AG04449 (cell line): Measurements from ENCODE around the gene GSS.

Source experiments
- CTCF ChIA-PET: fragments of 350-600 bp; formaldehyde crosslinking; extraction: SDS; loops from one replicate; lab custom pipeline; 2021; ENCODE audit warnings: antibody characterized with exemption; lab: Yijun Ruan, JAX
- POLR2A ChIA-PET: fragments of 400-600, 350-600 bp; formaldehyde crosslinking; extraction: SDS; loops from one replicate; lab custom pipeline; 2020; ENCODE audit warnings: antibody characterized with exemption, inconsistent platforms; lab: Yijun Ruan, JAX
- DNase-seq: peaks from one replicate; pipeline ENCODE4 v3.0.0-alpha.2; 2010; ENCODE audit warnings: low read depth, low spot score
- H3K4me3 ChIP-seq: 2 replicates; pipeline ENCODE4 v1.5.1; 2011; ENCODE audit warnings: low read depth, mild to moderate bottlenecking, control low read depth, low read length
- TF ChIP-seq, protein P1 (sequence below): IDR thresholded peaks from one replicate; pipeline ENCODE4 v1.5.1; 2011; ENCODE audit warnings: mild to moderate bottlenecking, moderate library complexity, low read length, control low read depth, inconsistent platforms; ENCODE audit not compliant: insufficient read depth; ENCODE audit errors: missing control alignments

Gene GSS

DNA sequence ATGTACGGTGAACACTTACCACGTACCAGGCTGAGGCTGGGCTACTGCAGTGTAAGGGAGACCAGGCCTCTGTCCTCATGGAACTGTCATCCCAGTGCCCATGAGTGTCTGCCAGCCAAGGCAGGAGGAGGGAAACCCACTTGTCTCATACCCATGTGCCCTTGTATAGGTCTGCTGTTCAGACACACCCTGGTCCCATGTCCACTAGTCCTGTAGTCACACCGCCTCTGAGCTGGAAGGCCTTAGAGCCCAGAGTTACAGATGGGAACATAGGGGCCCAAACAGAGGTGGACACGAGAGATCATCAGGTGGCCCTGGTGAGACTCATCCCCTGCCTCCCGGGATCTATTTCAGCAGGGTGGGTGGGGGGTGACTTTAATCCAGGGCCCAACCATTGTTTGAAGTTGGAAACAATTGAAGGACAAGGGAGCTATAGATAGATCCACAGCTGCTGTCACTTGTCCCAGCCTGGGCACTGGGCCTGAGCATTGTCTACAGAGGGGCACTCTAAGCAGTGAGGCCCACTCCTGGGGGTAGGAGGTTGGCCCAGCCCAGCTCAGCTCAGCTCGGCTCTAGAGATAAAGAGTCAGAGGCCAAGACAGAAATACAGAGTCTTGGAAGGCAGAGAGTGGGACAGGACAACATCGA, 14.7 kb upstream of the GSS start:
- POLR2A ChIA-PET: no interaction called here
- CTCF ChIA-PET: interaction anchor here (6.6 kb wide), 1 partner anchor 96 kb away, joined by 44 read pairs; the partner anchor contains the start of genes ACSS2 and GGT7
- DNase-seq: no peak
- no peak overlapping the region for H3K4me3 ChIP-seq
- TF ChIP-seq, protein P1, sequence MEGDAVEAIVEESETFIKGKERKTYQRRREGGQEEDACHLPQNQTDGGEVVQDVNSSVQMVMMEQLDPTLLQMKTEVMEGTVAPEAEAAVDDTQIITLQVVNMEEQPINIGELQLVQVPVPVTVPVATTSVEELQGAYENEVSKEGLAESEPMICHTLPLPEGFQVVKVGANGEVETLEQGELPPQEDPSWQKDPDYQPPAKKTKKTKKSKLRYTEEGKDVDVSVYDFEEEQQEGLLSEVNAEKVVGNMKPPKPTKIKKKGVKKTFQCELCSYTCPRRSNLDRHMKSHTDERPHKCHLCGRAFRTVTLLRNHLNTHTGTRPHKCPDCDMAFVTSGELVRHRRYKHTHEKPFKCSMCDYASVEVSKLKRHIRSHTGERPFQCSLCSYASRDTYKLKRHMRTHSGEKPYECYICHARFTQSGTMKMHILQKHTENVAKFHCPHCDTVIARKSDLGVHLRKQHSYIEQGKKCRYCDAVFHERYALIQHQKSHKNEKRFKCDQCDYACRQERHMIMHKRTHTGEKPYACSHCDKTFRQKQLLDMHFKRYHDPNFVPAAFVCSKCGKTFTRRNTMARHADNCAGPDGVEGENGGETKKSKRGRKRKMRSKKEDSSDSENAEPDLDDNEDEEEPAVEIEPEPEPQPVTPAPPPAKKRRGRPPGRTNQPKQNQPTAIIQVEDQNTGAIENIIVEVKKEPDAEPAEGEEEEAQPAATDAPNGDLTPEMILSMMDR: no peak

DNA sequence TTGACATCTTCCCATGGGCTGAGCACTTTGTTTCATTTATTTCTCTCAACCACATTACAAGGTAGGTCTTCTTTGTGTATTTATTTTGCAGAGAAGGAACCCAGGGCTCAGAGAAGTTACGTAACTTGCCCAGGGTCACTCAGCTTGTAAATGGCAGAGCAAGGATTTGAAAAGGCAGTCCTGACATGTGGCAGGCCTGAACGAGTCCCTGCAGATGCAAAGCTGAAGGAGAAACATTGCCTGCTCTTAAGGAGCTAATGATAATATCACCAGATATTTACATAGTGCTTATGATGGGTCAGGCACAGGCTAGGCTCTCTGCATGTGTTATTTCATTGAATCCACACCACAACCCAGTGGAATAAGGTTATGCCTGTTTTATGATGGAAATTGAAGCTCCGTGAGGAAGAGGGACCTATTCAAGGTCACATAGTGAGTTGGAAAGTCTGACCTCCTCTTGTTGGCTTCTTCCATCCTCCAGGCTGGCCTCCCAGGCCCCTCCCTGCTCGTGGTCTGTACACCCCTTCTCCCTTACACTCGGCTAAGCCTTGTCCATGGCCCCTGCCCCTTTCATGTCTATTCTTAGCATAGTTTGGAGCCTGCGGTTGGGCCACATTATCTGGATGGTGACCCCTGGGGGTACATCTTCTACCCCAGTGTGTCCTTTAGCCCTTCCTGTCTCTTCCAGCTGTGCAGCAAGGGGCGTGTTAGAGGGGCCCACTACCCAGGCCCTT, 12.6 kb upstream of the GSS start:
- ChIA-PET POLR2A (no interaction called here), CTCF (interaction anchor here (1.3 to 6.6 kb wide), 3 partner anchors 11 to 136 kb away, joined by 3 to 44 read pairs (median 4); partner anchors contain the start of genes ACSS2 and GGT7)
- no peak for DNase-seq
- TF ChIP-seq, protein P1: no peak
- no peak overlapping the region for H3K4me3 ChIP-seq

DNA sequence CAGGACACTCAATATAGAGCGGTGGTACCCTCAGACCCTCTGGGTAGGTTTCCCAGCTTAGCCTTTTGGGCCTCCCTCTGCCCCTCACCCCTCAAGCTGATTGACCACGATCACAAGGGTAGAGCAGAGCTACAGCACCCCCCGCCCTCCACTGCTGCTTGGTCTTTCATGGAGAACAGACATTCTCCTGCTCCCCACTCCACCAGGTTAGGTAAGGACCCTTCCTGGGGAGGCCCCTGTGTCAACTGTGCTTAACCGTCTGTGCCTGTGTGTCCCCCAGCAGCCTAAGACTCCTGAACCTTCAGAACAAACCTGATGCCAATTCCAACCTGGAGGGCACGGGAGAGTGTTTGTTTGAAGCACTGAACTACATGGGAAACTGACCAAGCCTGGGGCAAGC, 11.8 kb upstream of the GSS start:
- TF ChIP-seq, protein P1: no peak
- POLR2A ChIA-PET: interaction anchor here (0.7 kb wide), 1 partner anchor 45 kb away, joined by 3 read pairs; no protein-coding TSS in a partner anchor
- H3K4me3 ChIP-seq: no peak overlapping the region
- CTCF ChIA-PET: interaction anchor here (1.3 to 6.6 kb wide), 3 partner anchors 10 to 135 kb away, joined by 3 to 44 read pairs (median 4); partner anchors contain the start of genes ACSS2 and GGT7
- DNase-seq: no peak

DNA sequence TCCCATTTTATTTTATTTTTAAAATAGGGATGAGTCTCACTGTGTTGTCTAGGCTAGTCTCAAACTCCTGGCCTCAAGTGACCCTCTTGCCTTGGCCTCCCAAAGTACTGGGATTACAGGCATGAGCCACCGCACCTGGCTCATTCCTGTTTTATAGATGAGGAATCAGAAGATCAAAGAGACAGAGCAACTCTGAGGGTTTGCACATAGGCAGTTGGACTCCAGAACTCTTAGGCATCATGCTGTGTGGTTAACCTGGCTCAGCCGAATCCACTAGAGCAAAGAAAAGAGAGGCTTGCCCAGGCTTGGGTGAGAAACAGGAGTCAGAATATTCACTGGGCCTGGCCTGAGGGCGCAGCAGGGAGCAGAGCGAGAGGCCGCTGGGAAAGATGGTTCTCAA, 9.4 kb upstream of the GSS start:
- no peak for DNase-seq
- TF ChIP-seq, protein P1: no peak
- POLR2A ChIA-PET: no interaction called here
- H3K4me3 ChIP-seq: no peak overlapping the region
- CTCF ChIA-PET: interaction anchor here (6.6 kb wide), 1 partner anchor 91 kb away, joined by 44 read pairs; the partner anchor contains the start of genes ACSS2 and GGT7

DNA sequence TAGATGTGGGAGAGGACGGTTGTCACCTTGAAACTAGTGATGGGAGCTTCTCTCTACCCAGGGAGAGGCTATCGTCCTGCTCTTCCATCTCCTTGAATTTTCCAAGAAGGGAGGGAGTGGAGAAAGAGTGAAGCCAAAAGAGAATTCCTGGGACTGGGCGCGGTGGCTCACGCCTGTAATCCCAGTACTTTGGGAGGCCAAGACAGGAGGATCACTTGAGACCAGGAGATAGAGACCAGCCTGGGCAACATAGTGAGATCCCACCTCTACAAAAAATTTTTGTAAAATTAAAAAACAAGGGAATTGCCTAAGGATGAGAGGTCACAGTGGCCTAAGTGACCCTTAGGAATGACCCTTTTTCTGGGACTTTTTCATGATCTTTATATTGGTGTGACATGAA, 8.9 kb upstream of the GSS start:
- DNase-seq: no peak
- CTCF ChIA-PET: interaction anchor here (4.2 kb wide), 1 partner anchor 91 kb away, joined by 45 read pairs; the partner anchor contains the start of gene GGT7
- no peak overlapping the region for H3K4me3 ChIP-seq
- POLR2A ChIA-PET: no interaction called here
- TF ChIP-seq, protein P1: no peak
